Trophoblast cell (in vitro differentiated cells and primary cell): ENCODE results near the gene CHTF18.

Source experiments
- DNase-seq, 2 donors: peaks; one replicate each; pipeline ENCODE4 v3.0.0-alpha.2; 2016
- H2AFZ ChIP-seq: 2 replicates; pipeline ENCODE4 v1.6.1; 2013; ENCODE audit warnings: low read length, moderate library complexity, mild to moderate bottlenecking; ENCODE audit not compliant: insufficient read depth, poor library complexity
- H2AK5ac ChIP-seq: 2 replicates; pipeline ENCODE4 v1.6.1; 2013; ENCODE audit warnings: mild to moderate bottlenecking, low read length
- H2BK120ac ChIP-seq: 2 replicates; pipeline ENCODE4 v1.6.1; 2013; ENCODE audit warnings: low read length, mild to moderate bottlenecking, moderate library complexity; ENCODE audit not compliant: insufficient read depth, poor library complexity
- H2BK12ac ChIP-seq: 2 replicates; pipeline ENCODE4 v1.6.1; 2013; ENCODE audit warnings: mild to moderate bottlenecking, low read length, moderate library complexity
- H2BK5ac ChIP-seq: 2 replicates; pipeline ENCODE4 v1.6.1; 2013; ENCODE audit warnings: low read length, low read depth, moderate library complexity, mild to moderate bottlenecking; ENCODE audit not compliant: poor library complexity
- H3K14ac ChIP-seq: 2 replicates; pipeline ENCODE4 v1.6.1; 2013; ENCODE audit warnings: mild to moderate bottlenecking, low read length
- H3K18ac ChIP-seq: 2 replicates; pipeline ENCODE4 v1.6.1; 2013; ENCODE audit warnings: mild to moderate bottlenecking, low read length
- H3K23ac ChIP-seq: 2 replicates; pipeline ENCODE4 v1.6.1; 2013; ENCODE audit warnings: low read length
- H3K27ac ChIP-seq: 2 replicates; pipeline ENCODE4 v1.5.1; 2013; ENCODE audit warnings: low read depth, mild to moderate bottlenecking, inconsistent platforms, low read length, moderate library complexity
- H3K27me3 ChIP-seq: 2 replicates; pipeline ENCODE4 v1.6.1; 2013; ENCODE audit warnings: inconsistent platforms, mild to moderate bottlenecking, low read length, moderate library complexity; ENCODE audit not compliant: insufficient read depth
- H3K36me3 ChIP-seq, 2 experiments: 1 replicate in 1 of 2; 2 replicates in 1 of 2; pipeline ENCODE4 v1.6.1; 2013; ENCODE audit warnings: low read length in 2 of 2, mild to moderate bottlenecking in 2 of 2, moderate library complexity in 1 of 2; ENCODE audit not compliant: insufficient read depth in 2 of 2, control insufficient read depth in 1 of 2
- H3K4ac ChIP-seq: 2 replicates; pipeline ENCODE4 v1.6.1; 2013; ENCODE audit warnings: low read depth, mild to moderate bottlenecking, low read length, moderate library complexity
- H3K4me1 ChIP-seq, 2 experiments: 1 replicate in 1 of 2; 2 replicates in 1 of 2; pipeline ENCODE4 v1.6.1; 2013; ENCODE audit warnings: low read length in 2 of 2, mild to moderate bottlenecking in 2 of 2, moderate library complexity in 1 of 2; ENCODE audit not compliant: insufficient read depth in 2 of 2, control insufficient read depth in 1 of 2
- H3K4me2 ChIP-seq: 2 replicates; pipeline ENCODE4 v1.6.1; 2013; ENCODE audit warnings: inconsistent platforms, mild to moderate bottlenecking, low read length, moderate library complexity
- H3K4me3 ChIP-seq: 2 replicates; pipeline ENCODE4 v1.5.1; 2013; ENCODE audit warnings: mild to moderate bottlenecking, low read depth, low read length, inconsistent platforms
- H3K79me1 ChIP-seq: one replicate; pipeline ENCODE4 v1.6.1; 2013; ENCODE audit warnings: low read length
- H3K79me2 ChIP-seq: 2 replicates; pipeline ENCODE4 v1.6.1; 2013; ENCODE audit warnings: low read length, mild to moderate bottlenecking; ENCODE audit not compliant: control insufficient read depth, insufficient read depth, poor library complexity
- H3K9ac ChIP-seq: 2 replicates; pipeline ENCODE4 v1.6.1; 2013; ENCODE audit warnings: mild to moderate bottlenecking, low read length
- H3K9me3 ChIP-seq: 2 replicates; pipeline ENCODE4 v1.6.1; 2013; ENCODE audit warnings: low read depth, mild to moderate bottlenecking, control low read depth, inconsistent platforms, low read length; ENCODE audit not compliant: insufficient read depth
- H4K12ac ChIP-seq: 2 replicates; pipeline ENCODE4 v1.6.1; 2013; ENCODE audit warnings: low read depth, mild to moderate bottlenecking, low read length, moderate library complexity
- H4K8ac ChIP-seq: 2 replicates; pipeline ENCODE4 v1.6.1; 2013; ENCODE audit warnings: low read depth, mild to moderate bottlenecking, low read length, moderate library complexity
- H4K91ac ChIP-seq: one replicate; pipeline ENCODE4 v1.6.1; 2013; ENCODE audit warnings: low read depth, mild to moderate bottlenecking, low read length, moderate library complexity
- WGBS: extraction: QIAGEN DNeasy Blood & Tissue Kit; methylation state at CpG from one replicate; pipeline ENCODE4 v1.1.7; 2013; ENCODE audit warnings: missing lambda C conversion rate; ENCODE audit not compliant: insufficient read length, insufficient coverage; ENCODE audit errors: extremely low coverage; 5-methylcytosine and 5-hydroxymethylcytosine counted together

The CHTF18 gene

GRCh38 chr16:830107-830870 is 41.9 kb downstream of the CHTF18 start:
- no CpG with 5 or more reads among the region's 43 CpGs for WGBS
- no peak overlapping the region for H3K23ac ChIP-seq
- H3K79me1 ChIP-seq: no peaks in the 10 kb centered on the region

DNA sequence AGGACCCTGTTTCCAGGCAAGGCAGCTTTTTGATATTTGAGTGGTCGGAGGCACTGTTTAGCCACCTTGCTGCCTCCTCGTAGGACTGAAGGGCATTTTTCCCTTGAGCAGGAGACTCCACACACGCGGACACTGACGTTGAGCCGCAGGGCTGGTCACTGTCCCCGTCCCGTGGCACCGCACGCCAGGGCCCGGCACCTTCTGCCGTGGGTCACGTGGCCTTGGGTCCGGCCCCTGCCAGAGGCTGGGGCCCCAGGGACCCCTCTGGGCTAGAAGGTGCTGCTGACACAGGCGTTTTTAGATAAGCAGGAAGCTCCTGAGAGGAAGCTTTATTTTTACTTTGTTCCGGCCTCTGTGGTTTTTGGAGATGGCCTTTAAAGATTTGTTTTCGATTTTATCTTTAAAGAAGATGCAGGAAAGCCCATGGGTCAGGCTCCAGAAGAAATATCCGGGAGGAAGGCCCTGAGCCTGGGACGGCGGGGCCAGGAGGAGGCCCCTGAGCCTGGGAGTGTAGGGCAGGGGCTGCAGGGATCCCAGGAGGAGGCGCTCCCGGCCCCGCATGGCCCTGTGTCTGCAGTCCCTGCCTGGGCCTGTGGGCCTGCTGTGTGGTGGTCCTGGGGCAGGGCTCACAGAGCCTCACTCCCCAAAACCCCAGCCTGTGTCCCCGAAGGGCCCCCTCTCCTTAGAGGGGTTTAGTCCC is 42.6 kb downstream of the CHTF18 start:
- no peaks in the 10 kb centered on the region for H3K79me2 ChIP-seq
- H3K4me3 ChIP-seq: no peak overlapping the region
- no peaks in the 10 kb centered on the region for H3K4me1 ChIP-seq
- H2AK5ac ChIP-seq: no peak overlapping the region
- H2BK5ac ChIP-seq: no peak overlapping the region
- no peaks in the 10 kb centered on the region for H3K27me3 ChIP-seq
- H3K4me2 ChIP-seq: no peak overlapping the region
- no peak overlapping the region for H2AFZ ChIP-seq
- H4K91ac ChIP-seq: no peak overlapping the region
- no peak overlapping the region for H4K12ac ChIP-seq
- no CpG with 5 or more reads among the region's 24 CpGs for WGBS
- DNase-seq: no peak
- no peak overlapping the region for H3K27ac ChIP-seq
- H3K36me3 ChIP-seq: no peaks in the 10 kb centered on the region
- H3K23ac ChIP-seq: no peak overlapping the region
- no peak overlapping the region for H3K14ac ChIP-seq
- H3K4ac ChIP-seq: no peak overlapping the region
- no peak overlapping the region for H2BK120ac ChIP-seq
- no peak overlapping the region for H2BK12ac ChIP-seq
- no peak overlapping the region for H4K8ac ChIP-seq
- H3K9me3 ChIP-seq: peaks cover 45% of the 10 kb centered on the region
- no peaks in the 10 kb centered on the region for H3K79me1 ChIP-seq
- H3K18ac ChIP-seq: no peak overlapping the region
- H3K9ac ChIP-seq: no peak overlapping the region

More at GRCh38 chr16:830107-830870, 41.9 kb downstream of the CHTF18 start:
- H2BK5ac ChIP-seq: no peak overlapping the region
- no peaks in the 10 kb centered on the region for H3K79me2 ChIP-seq
- no peak overlapping the region for H4K12ac ChIP-seq
- no peak overlapping the region for H2BK120ac ChIP-seq
- no peak overlapping the region for H2BK12ac ChIP-seq
- no peak overlapping the region for H3K18ac ChIP-seq
- no peaks in the 10 kb centered on the region for H3K4me1 ChIP-seq
- H4K8ac ChIP-seq: no peak overlapping the region
- no peak overlapping the region for H4K91ac ChIP-seq
- H3K4ac ChIP-seq: no peak overlapping the region
- H3K27ac ChIP-seq: no peak overlapping the region
- H3K4me3 ChIP-seq: no peak overlapping the region
- no peak overlapping the region for H3K4me2 ChIP-seq
- H3K9ac ChIP-seq: no peak overlapping the region
- no peak overlapping the region for H3K14ac ChIP-seq
- no peaks in the 10 kb centered on the region for H3K27me3 ChIP-seq
- H3K9me3 ChIP-seq: peaks cover 39% of the 10 kb centered on the region
- DNase-seq: no peak
- H2AFZ ChIP-seq: no peak overlapping the region
- no peak overlapping the region for H2AK5ac ChIP-seq
- no peaks in the 10 kb centered on the region for H3K36me3 ChIP-seq

- no peak overlapping the region for H3K23ac ChIP-seq
- H2BK12ac ChIP-seq: no peak overlapping the region
- H3K27ac ChIP-seq: no peak overlapping the region
- H4K12ac ChIP-seq: no peak overlapping the region
- no peak for DNase-seq
- H3K4ac ChIP-seq: no peak overlapping the region
- WGBS: no CpG with 5 or more reads among the region's 27 CpGs
- no peak overlapping the region for H3K4me2 ChIP-seq
- H4K91ac ChIP-seq: no peak overlapping the region
- no peaks in the 10 kb centered on the region for H3K36me3 ChIP-seq
- no peak overlapping the region for H3K18ac ChIP-seq
- H3K4me1 ChIP-seq: no peaks in the 10 kb centered on the region
- H3K14ac ChIP-seq: no peak overlapping the region
- no peaks in the 10 kb centered on the region for H3K79me1 ChIP-seq
- H3K9ac ChIP-seq: no peak overlapping the region
- no peak overlapping the region for H2BK120ac ChIP-seq
- no peak overlapping the region for H4K8ac ChIP-seq
- H2AK5ac ChIP-seq: no peak overlapping the region
- H3K27me3 ChIP-seq: no peaks in the 10 kb centered on the region
- peaks cover 47% of the 10 kb centered on the region for H3K9me3 ChIP-seq
- no peak overlapping the region for H2AFZ ChIP-seq
- H3K4me3 ChIP-seq: no peak overlapping the region
- H3K79me2 ChIP-seq: no peaks in the 10 kb centered on the region
- no peak overlapping the region for H2BK5ac ChIP-seq
Observed at GRCh38 chr16:831571-832413, 43.4 kb downstream of the CHTF18 start.

GRCh38 chr16:832652-833336 is 44.4 kb downstream of the CHTF18 start:
- WGBS: no CpG with 5 or more reads among the region's 35 CpGs
- Histone ChIP-seq H3K9me3 (peaks cover 41% of the 10 kb centered on the region), H3K23ac (no peak overlapping the region), H2BK12ac (no peak overlapping the region), H2BK120ac (no peak overlapping the region), H3K27me3 (no peaks in the 10 kb centered on the region), H3K36me3 (no peaks in the 10 kb centered on the region), H2BK5ac (no peak overlapping the region), H3K79me2 (no peaks in the 10 kb centered on the region), H3K4me2 (no peak overlapping the region), H4K8ac (no peak overlapping the region), H3K4me1 (no peaks in the 10 kb centered on the region), H4K91ac (no peak overlapping the region), H3K79me1 (no peaks in the 10 kb centered on the region), H3K4ac (no peak overlapping the region), H3K18ac (no peak overlapping the region), H2AFZ (no peak overlapping the region), H3K9ac (no peak overlapping the region), H3K4me3 (no peak overlapping the region), H3K14ac (no peak overlapping the region), H3K27ac (no peak overlapping the region), H2AK5ac (no peak overlapping the region), H4K12ac (no peak overlapping the region)
- no peak for DNase-seq
